GM12878 (cell line): ENCODE results near the gene GCC2. TPM values are rescaled to one million over a fixed set of nuclear protein-coding genes. Genes with fewer than 3 reads are reported as not detected.
"Not testable (repeated sequence)": the region's sequence is repeated elsewhere in the genome, so short reads cannot be mapped to it uniquely, and the experiment has no call there.

Source experiments
- ATAC-seq: fragments of 200-7000 bp; cut with Tn5 transposase; 3 replicates; pipeline ENCODE4 v1.9.1; 2020; ENCODE audit warnings: mild to moderate bottlenecking, moderate library complexity
- BruUV-seq: library from RNA; stranded (reverse); fragments of 400-500 nt; replicated peaks from 2 replicates; lab custom pipeline; 2021; lab: Mats Ljungman, UMichigan
- CTCF ChIA-PET: fragments of 300-600 bp; sonication (Branson Sonifier 250); formaldehyde crosslinking; extraction: SDS; loops from one replicate; lab custom pipeline; 2021; ENCODE audit warnings: inconsistent platforms; lab: Yijun Ruan, JAX
- POLR2A ChIA-PET: fragments of 350-600 bp; formaldehyde crosslinking; extraction: SDS; loops from one replicate; lab custom pipeline; 2021; ENCODE audit warnings: inconsistent platforms; lab: Charles Lee
- RAD21 ChIA-PET: fragments of 300-600 bp; sonication (Branson Sonifier 250); formaldehyde crosslinking; loops from one replicate; lab custom pipeline; 2023; ENCODE audit warnings: antibody characterized with exemption; ENCODE audit not compliant: unreplicated experiment; lab: Charles Lee
- SMC1A ChIA-PET: fragments of 300-600 bp; sonication (Branson Sonifier 250); formaldehyde crosslinking; loops from one replicate; lab custom pipeline; 2023; ENCODE audit not compliant: unreplicated experiment, uncharacterized antibody; lab: Charles Lee
- DNase-seq: peaks from one replicate; pipeline ENCODE4 v3.0.0-alpha.2; 2011; ENCODE audit warnings: low read depth, low spot score
- FAIRE-seq: peaks from 3 replicates; lab custom pipeline; 2011; peaks lifted over from hg19 to GRCh38; lab: Jason Lieb, UNC
- H2AFZ ChIP-seq: 2 replicates; pipeline ENCODE4 v1.6.0; 2011; ENCODE audit warnings: low read depth, low read length, control low read depth; ENCODE audit not compliant: control insufficient read depth
- H3K27ac ChIP-seq: 2 replicates; pipeline ENCODE4 v1.5.1; 2011; ENCODE audit warnings: control low read depth; ENCODE audit not compliant: control insufficient read depth, insufficient read depth
- H3K27me3 ChIP-seq, 2 experiments: replicated peaks in 1 of 2; 2 replicates each; pipeline versions ENCODE4 v1.6.0 to v1.6.1; 2011; ENCODE audit warnings: low read length in 1 of 2; ENCODE audit not compliant: control insufficient read depth in 2 of 2, insufficient read depth in 2 of 2
- H3K36me3 ChIP-seq, 2 experiments: 2 replicates each; pipeline ENCODE4 v1.5.1; 2011; ENCODE audit warnings: low read length in 1 of 2; ENCODE audit not compliant: control insufficient read depth in 2 of 2, insufficient read depth in 2 of 2
- H3K4me1 ChIP-seq: 2 replicates; pipeline ENCODE4 v1.6.1; 2011; ENCODE audit warnings: mild to moderate bottlenecking, low read length, moderate library complexity, mixed read lengths; ENCODE audit not compliant: control insufficient read depth, insufficient read depth
- H3K4me2 ChIP-seq: 2 replicates; pipeline ENCODE4 v1.6.0; 2011; ENCODE audit warnings: control low read depth; ENCODE audit not compliant: control insufficient read depth, insufficient read depth
- H3K4me3 ChIP-seq: fragments of 200-600 bp; sonication (generic); 2 replicates; pipeline ENCODE4 v1.5.1; 2016
- H3K79me2 ChIP-seq: 2 replicates; pipeline ENCODE4 v1.6.0; 2011; ENCODE audit warnings: low read length; ENCODE audit not compliant: control insufficient read depth, insufficient read depth
- H3K9ac ChIP-seq: 2 replicates; pipeline ENCODE4 v1.8.0; 2011; ENCODE audit warnings: low read length, control low read depth, mixed read lengths; ENCODE audit not compliant: control insufficient read depth, insufficient read depth
- H3K9me3 ChIP-seq: replicated peaks from 3 replicates; pipeline ENCODE4 v1.5.1; 2011; ENCODE audit warnings: mild to moderate bottlenecking, low read length; ENCODE audit not compliant: control insufficient read depth, insufficient read depth
- H4K20me1 ChIP-seq: 2 replicates; pipeline ENCODE4 v1.6.0; 2011; ENCODE audit not compliant: control insufficient read depth, insufficient read depth
- CBFB ChIP-seq: IDR thresholded peaks from 2 replicates; pipeline ENCODE4 v1.6.1; 2016; ENCODE audit warnings: antibody characterized with exemption, low read depth
- RCOR1 ChIP-seq: conservative IDR thresholded peaks from 2 replicates; pipeline ENCODE4 v1.6.1; 2012; ENCODE audit warnings: low read depth, low read length, improper control_type of control experiment
- RFX5 ChIP-seq: IDR thresholded peaks from 2 replicates; pipeline ENCODE4 v1.6.1; 2011; ENCODE audit warnings: low read depth, low read length, improper control_type of control experiment
- ZSCAN29 ChIP-seq: fragments of 450-650 bp; IDR thresholded peaks from 2 replicates; pipeline ENCODE4 v1.6.1; 2017; ENCODE audit warnings: mild to moderate bottlenecking, moderate library complexity
- WGBS: methylation state at CpG from one replicate; pipeline ENCODE4 v1.1.6; 2016; ENCODE audit warnings: low lambda C conversion rate; ENCODE audit not compliant: insufficient replicate concordance, insufficient coverage; ENCODE audit errors: missing lambda C conversion rate; 5-methylcytosine and 5-hydroxymethylcytosine counted together
- in situ Hi-C: fragments of 300-500 bp; cut with MboI; formaldehyde crosslinking; loops from 9 replicates; pipeline ENCODE4 v1.14.3; 2018; ENCODE audit warnings: mixed read lengths
- intact Hi-C: fragments of 100-400 bp; cut with micrococcal nuclease; formaldehyde crosslinking; loops from one replicate; pipeline ENCODE4 v1.14.2; 2022; ENCODE audit not compliant: unreplicated experiment
- polyA plus RNA-seq, 11 experiments: library from polyadenylated mRNA; depleted of rRNA in 4 of 11; unstranded in 6 of 11; stranded (reverse) in 5 of 11; fragments of >200 nt; fragmentation: Nextera tagmentation in 4 of 11; fragmentation: Illumina TruSeq in 1 of 11; extraction: Ambion mirVana in 4 of 11; extraction: Trizol in 1 of 11; gene quantifications; 1 replicate in 1 of 11; 2 replicates in 10 of 11; pipeline versions ENCODE4 v1.2.1 to v1.2.3, GENCODE V29; 2011 to 2016; ENCODE audit warnings: inconsistent platforms in 2 of 11, missing spikeins in 2 of 11, low read depth in 1 of 11
- total RNA-seq, 4 experiments: library from RNA; depleted of rRNA in 3 of 4; stranded (reverse); fragments of >200 nt in 3 of 4; fragmentation: Illumina TruSeq in 1 of 4; extraction: Trizol in 1 of 4; gene quantifications; 2 replicates each; pipeline versions ENCODE4 v1.2.1 to v1.2.3, GENCODE V29; 2013 to 2021
- TF ChIP-seq, protein P1 (sequence below): fragments of 150-350 bp; IDR thresholded peaks from 2 replicates; pipeline ENCODE4 v1.6.1; 2014; ENCODE audit warnings: mild to moderate bottlenecking, low read depth, low read length

Gene GCC2
- total and polyA plus RNA-seq, 10 of the 15 experiments (the other 5 are each of a cell fraction or from before 2014, with no cell fraction given), result 11.8 to 35.5 (median 25.4) TPM

- no peak for FAIRE-seq
- Histone ChIP-seq H3K36me3 (peaks cover 2 to 15% of the 10 kb centered on the region in 2 experiments; a peak in 3 of 4 replicates), H3K27ac (no peak overlapping the region), H3K4me1 (no peaks in the 10 kb centered on the region), H2AFZ (no peak overlapping the region), H4K20me1 (no peaks in the 10 kb centered on the region), H3K9me3 (no peaks in the 10 kb centered on the region), H3K4me3 (no peak overlapping the region), H3K79me2 (no peaks in the 10 kb centered on the region), H3K27me3 (no peaks in the 10 kb centered on the region), H3K9ac (no peak overlapping the region), H3K4me2 (no peak overlapping the region)
- whole genome bisulfite sequencing, result 100% methylated on average over 4 of the region's 4 CpGs
- no peak for ATAC-seq
- DNase-seq, result no peak
- RAD21 ChIA-PET, result no interaction called here
- intact Hi-C loops (no loop called here), in situ Hi-C loops (no loop called here)
- CTCF ChIA-PET, result interaction anchor here (1.3 kb wide), 1 partner anchor 145 kb away, joined by 4 read pairs; no protein-coding TSS in a partner anchor
- BruUV-seq, result no TSS peak
- POLR2A ChIA-PET, result no interaction called here
- TF ChIP-seq, protein P1, sequence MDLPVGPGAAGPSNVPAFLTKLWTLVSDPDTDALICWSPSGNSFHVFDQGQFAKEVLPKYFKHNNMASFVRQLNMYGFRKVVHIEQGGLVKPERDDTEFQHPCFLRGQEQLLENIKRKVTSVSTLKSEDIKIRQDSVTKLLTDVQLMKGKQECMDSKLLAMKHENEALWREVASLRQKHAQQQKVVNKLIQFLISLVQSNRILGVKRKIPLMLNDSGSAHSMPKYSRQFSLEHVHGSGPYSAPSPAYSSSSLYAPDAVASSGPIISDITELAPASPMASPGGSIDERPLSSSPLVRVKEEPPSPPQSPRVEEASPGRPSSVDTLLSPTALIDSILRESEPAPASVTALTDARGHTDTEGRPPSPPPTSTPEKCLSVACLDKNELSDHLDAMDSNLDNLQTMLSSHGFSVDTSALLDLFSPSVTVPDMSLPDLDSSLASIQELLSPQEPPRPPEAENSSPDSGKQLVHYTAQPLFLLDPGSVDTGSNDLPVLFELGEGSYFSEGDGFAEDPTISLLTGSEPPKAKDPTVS, result no peak
- TF ChIP-seq RCOR1 (no peak), CBFB (no peak), ZSCAN29 (no peak), RFX5 (no peak)
- SMC1A ChIA-PET, result interaction anchor here (0.9 kb wide), 1 partner anchor 92 kb away, joined by 3 read pairs; no protein-coding TSS in a partner anchor
These were observed 43.4 kb downstream of the GCC2 start for GRCh38 chr2:108492364-108492763.

DNA sequence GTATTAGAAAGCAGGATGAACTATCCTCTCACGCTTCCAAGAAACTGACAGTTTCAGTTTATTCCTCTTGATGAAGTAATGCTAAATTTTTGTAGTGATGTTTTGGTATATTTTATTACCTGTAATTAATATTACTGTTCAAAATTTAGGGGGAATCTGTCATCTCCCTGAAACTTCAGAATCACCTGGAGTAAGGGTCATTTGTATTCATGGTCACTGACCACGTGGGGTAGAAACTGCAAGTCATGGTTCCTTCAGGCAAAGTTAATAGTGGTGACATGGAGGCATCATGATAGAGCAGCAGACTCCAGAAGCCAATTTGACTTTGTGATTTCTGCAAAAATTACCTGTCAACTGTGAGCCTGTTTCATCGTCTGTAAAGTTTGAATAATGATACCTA is 47.2 kb downstream of the GCC2 start:
- intact Hi-C loops, H3K36me3 ChIP-seq, ATAC-seq, H3K4me1 ChIP-seq, H3K4me2 ChIP-seq, H3K9me3 ChIP-seq, BruUV-seq, H3K27ac ChIP-seq, FAIRE-seq, H3K4me3 ChIP-seq, DNase-seq, H3K9ac ChIP-seq, SMC1A ChIA-PET, in situ Hi-C loops, H3K79me2 ChIP-seq, H2AFZ ChIP-seq, POLR2A ChIA-PET, RAD21 ChIA-PET, H3K27me3 ChIP-seq, H4K20me1 ChIP-seq, CTCF ChIA-PET: not testable (repeated sequence)
- 97% methylated on average over 2 of the region's 3 CpGs for WGBS

DNA sequence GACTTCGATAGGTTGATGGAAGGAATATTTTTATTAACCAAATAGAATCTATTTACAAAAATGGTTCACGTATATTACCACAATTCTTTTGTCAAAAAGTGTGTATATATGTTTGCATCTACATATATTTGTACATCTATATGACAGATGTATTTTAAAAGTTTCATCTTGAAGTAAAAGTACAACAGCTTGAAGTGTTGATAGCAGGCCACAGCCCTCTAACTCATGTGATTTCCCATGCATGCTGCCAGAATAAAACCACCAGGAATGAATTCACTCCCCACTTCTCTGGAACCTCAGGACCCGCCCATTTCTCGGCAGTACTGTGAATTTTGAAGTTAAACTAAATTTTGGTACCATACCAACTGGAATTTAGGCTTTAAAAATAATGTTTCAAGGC is 58.6 kb downstream of the GCC2 start:
- 83% methylated on average over 4 of the region's 4 CpGs for WGBS
- H3K27me3 ChIP-seq, H3K9me3 ChIP-seq, H3K4me3 ChIP-seq, H3K4me2 ChIP-seq, ATAC-seq, H3K27ac ChIP-seq, POLR2A ChIA-PET, H2AFZ ChIP-seq, H3K79me2 ChIP-seq, H3K36me3 ChIP-seq, BruUV-seq, H3K9ac ChIP-seq, in situ Hi-C loops, H4K20me1 ChIP-seq, intact Hi-C loops, H3K4me1 ChIP-seq, FAIRE-seq, DNase-seq, RAD21 ChIA-PET, SMC1A ChIA-PET: not testable (repeated sequence)
- CTCF ChIA-PET, result interaction anchor here (1.8 kb wide), 1 partner anchor 77 kb away, joined by 4 read pairs; no protein-coding TSS in a partner anchor
